Activated naive CD8-positive, alpha-beta T cell treated with anti-CD3 and anti-CD28 coated beads, Interleukin-2, amount 50 U/mL, for 24 hours (primary cell): Measurements from ENCODE around the gene BARX1.
"Not testable (repeated sequence)": the region's sequence is repeated elsewhere in the genome, so short reads cannot be mapped to it uniquely, and the experiment has no call there.

Source experiments
- ATAC-seq: fragments of 150-1000 bp; cut with Tn5 transposase; one replicate; pipeline ENCODE4 v1.10.0; 2021
- DNase-seq: peaks from one replicate; pipeline ENCODE4 v3.0.0; 2021
- H3K27ac Mint-ChIP-seq: one replicate; pipeline ENCODE4 v1.8.0; 2021; ENCODE audit warnings: mild to moderate bottlenecking, mixed read lengths
- H3K27me3 Mint-ChIP-seq: one replicate; pipeline ENCODE4 v1.8.0; 2021; ENCODE audit warnings: mixed read lengths
- H3K36me3 Mint-ChIP-seq: one replicate; pipeline ENCODE4 v1.8.0; 2021; ENCODE audit warnings: low read depth, mixed read lengths
- H3K4me1 Mint-ChIP-seq: one replicate; pipeline ENCODE4 v1.8.0; 2021; ENCODE audit warnings: mixed read lengths
- H3K4me3 Mint-ChIP-seq: one replicate; pipeline ENCODE4 v1.8.0; 2021; ENCODE audit warnings: mild to moderate bottlenecking, moderate library complexity, mixed read lengths
- H3K9me3 Mint-ChIP-seq: one replicate; pipeline ENCODE4 v1.8.0; 2021; ENCODE audit warnings: mixed read lengths

BARX1 gene

DNA sequence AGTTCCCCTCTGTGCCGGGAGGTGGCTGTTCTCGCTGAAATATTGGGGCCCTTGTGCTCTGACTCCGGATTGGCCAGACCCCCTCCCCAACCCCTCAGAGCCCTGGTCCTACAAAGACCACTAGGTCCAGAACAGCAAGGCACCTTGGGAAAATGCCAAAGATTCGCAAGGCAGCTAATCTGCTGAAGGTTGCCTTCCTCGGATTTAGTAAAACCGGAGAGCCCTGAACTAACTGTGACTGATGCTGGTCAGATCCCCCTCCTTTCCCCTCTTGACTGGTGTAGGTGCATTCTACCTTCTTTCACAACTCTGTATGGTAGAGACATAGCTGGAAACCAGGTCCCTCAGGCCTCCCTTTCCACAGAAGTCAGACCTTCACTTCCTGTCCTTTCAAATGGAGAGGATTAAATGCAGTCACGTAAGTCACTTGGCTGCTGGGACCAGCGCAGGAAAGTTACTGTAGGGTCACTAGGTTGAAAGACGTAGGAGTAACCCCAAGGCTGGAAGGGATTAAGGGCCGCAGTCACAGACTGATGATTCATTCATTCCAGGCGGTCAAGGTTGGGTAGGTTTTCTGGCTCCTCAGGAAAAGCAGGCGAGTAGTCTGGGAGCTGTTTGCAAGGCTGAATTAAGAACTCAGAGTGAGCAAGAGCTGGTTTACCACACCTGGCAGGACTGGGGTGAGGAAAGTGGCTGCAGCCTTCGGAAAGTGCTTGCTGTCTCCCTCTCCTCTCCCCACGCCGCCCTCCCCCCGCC lies 5.3 kb downstream of the BARX1 start:
- H3K36me3 Mint-ChIP-seq = peaks cover 3% of the 10 kb centered on the region
- ATAC-seq (no peak), DNase-seq (no peak)
- no peak overlapping the region for H3K27ac Mint-ChIP-seq
- peaks cover 83% of the 10 kb centered on the region for H3K27me3 Mint-ChIP-seq
- H3K9me3 Mint-ChIP-seq = no peaks in the 10 kb centered on the region
- H3K4me1 Mint-ChIP-seq = peaks cover 48% of the 10 kb centered on the region
- no peak overlapping the region for H3K4me3 Mint-ChIP-seq

- DNase-seq (no peak), ATAC-seq (no peak)
- Mint-ChIP-seq H3K27ac (no peak overlapping the region), H3K4me1 (peaks cover 48% of the 10 kb centered on the region), H3K9me3 (no peaks in the 10 kb centered on the region), H3K27me3 (peaks cover 89% of the 10 kb centered on the region), H3K4me3 (no peak overlapping the region), H3K36me3 (peaks cover 3% of the 10 kb centered on the region)
These were observed 6.0 kb downstream of the BARX1 start for GRCh38 chr9:93949073-93949693.

GRCh38 chr9:93948441-93949072 lies 6.6 kb downstream of the BARX1 start:
- DNase-seq = no peak
- Mint-ChIP-seq H3K27ac (no peak overlapping the region), H3K9me3 (no peaks in the 10 kb centered on the region), H3K4me1 (peaks cover 42% of the 10 kb centered on the region), H3K4me3 (no peak overlapping the region), H3K36me3 (peaks cover 3% of the 10 kb centered on the region), H3K27me3 (peaks cover 90% of the 10 kb centered on the region)
- ATAC-seq = no peak

DNA sequence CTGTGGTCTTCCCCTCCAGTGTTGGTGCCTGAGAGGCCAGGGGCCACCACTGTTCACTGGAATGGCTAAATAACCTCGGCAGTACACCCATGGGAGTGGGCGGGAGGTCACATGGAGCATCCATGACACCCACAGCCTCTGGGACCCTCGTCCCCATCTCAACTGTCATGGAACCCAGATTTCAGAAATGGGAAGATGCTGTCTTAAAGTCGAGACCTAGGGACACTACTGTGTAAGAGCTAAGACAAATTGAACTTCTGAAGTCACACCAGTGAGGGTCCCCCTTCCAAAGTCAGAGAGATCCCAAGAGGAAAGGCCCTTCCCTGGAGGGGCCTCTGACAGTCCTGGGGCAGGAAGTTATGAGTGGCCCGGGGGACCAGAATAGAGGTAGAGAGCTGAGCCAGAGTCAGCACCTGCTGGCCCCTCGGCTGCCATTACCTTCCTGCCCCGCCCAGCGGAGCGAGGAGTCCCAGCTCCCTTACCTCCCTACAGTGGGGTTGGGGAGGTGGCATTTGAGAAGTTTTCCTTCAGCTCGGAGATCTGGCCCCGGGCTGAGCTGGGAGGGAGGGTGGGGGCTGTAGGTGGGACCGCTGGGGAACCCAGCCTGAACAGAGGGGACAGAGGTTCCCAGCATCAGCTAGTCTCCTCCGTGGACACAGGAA lies 7.6 kb downstream of the BARX1 start:
- peaks cover 92% of the 10 kb centered on the region for H3K27me3 Mint-ChIP-seq
- peaks cover 34% of the 10 kb centered on the region for H3K4me1 Mint-ChIP-seq
- no peak overlapping the region for H3K27ac Mint-ChIP-seq
- no peak for ATAC-seq
- no peak overlapping the region for H3K4me3 Mint-ChIP-seq
- no peak for DNase-seq
- H3K9me3 Mint-ChIP-seq = no peaks in the 10 kb centered on the region
- no peaks in the 10 kb centered on the region for H3K36me3 Mint-ChIP-seq

- Mint-ChIP-seq H3K9me3 (no peaks in the 10 kb centered on the region), H3K27me3 (peaks cover 92% of the 10 kb centered on the region), H3K27ac (no peak overlapping the region), H3K4me3 (peak overlapping the region; percentile 0), H3K4me1 (peaks cover 31% of the 10 kb centered on the region), H3K36me3 (no peaks in the 10 kb centered on the region)
- DNase-seq = no peak
- no peak for ATAC-seq
These were observed 8.8 kb downstream of the BARX1 start for GRCh38 chr9:93946338-93946712.

DNA sequence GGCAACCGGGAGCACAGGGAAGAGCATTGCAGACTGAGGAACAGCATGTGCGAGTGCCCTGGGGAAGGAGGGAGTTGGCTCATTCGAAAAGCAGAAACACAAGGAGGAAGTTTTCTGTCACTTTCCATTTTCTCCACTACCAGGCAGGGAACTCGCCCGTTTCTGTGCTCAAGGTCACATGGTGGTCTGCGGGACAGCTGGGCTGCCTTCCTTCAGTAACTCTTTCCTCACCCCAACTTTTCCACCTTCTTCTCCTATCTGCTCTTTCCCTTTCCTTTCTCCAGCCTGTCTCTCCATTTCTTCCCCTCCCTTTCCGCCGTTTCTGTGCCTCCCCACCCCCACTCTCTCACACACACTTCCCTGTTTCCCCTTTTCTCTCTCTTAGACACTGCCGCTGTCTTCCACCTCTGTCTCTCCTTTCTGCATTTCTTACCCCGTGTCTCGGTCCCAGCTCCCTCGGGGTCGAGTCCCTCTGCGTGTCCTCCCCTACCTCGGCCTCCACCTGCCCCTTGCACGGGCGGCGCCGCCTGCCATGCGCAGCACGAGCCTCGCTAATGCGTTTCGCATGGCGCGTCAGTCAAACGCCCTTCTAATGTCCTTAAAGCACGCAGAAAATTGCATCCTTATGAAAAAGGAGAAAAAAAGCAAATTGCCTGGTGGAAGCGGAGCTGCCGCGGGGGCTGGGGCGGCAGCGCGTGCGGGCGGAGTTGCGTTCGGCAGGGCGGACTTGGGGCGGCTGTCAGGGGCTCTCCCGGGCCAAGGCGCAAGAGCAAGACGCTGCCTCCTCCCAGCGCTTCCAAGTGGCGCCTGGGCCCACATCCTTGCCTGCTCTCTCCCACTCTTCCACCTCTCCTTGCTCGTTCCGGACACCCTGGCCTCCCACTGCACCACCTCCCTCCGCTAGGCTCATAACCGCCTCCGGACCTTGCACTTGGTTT lies 9.5 kb downstream of the BARX1 start:
- Mint-ChIP-seq H3K27me3 (peaks cover 89% of the 10 kb centered on the region), H3K36me3 (no peaks in the 10 kb centered on the region), H3K4me1 (peaks cover 27% of the 10 kb centered on the region), H3K4me3 (peak overlapping the region; percentile 49), H3K9me3 (no peaks in the 10 kb centered on the region), H3K27ac (no peak overlapping the region)
- ATAC-seq (no peak), DNase-seq (no peak)

- Mint-ChIP-seq H3K36me3 (no peaks in the 10 kb centered on the region), H3K27ac (no peak overlapping the region), H3K9me3 (no peaks in the 10 kb centered on the region), H3K27me3 (peaks cover 85% of the 10 kb centered on the region), H3K4me1 (peaks cover 19% of the 10 kb centered on the region), H3K4me3 (no peak overlapping the region)
- ATAC-seq = no peak
- no peak for DNase-seq
These were observed 11.1 kb downstream of the BARX1 start for GRCh38 chr9:93944011-93944410.

- Mint-ChIP-seq H3K9me3 (no peaks in the 10 kb centered on the region), H3K4me1 (peaks cover 19% of the 10 kb centered on the region), H3K27ac (no peak overlapping the region), H3K4me3 (no peak overlapping the region), H3K36me3 (no peaks in the 10 kb centered on the region), H3K27me3 (peaks cover 77% of the 10 kb centered on the region)
- no peak for DNase-seq
- ATAC-seq = no peak
These were observed 13.0 kb downstream of the BARX1 start for GRCh38 chr9:93942161-93942560.

- no peak for DNase-seq
- no peak overlapping the region for H3K4me3 Mint-ChIP-seq
- H3K4me1 Mint-ChIP-seq = peaks cover 19% of the 10 kb centered on the region
- H3K27me3 Mint-ChIP-seq = peaks cover 70% of the 10 kb centered on the region
- H3K27ac Mint-ChIP-seq = no peak overlapping the region
- no peaks in the 10 kb centered on the region for H3K36me3 Mint-ChIP-seq
- peak; percentile 45 for ATAC-seq
- no peaks in the 10 kb centered on the region for H3K9me3 Mint-ChIP-seq
These were observed 13.7 kb downstream of the BARX1 start for GRCh38 chr9:93941493-93941892.

DNA sequence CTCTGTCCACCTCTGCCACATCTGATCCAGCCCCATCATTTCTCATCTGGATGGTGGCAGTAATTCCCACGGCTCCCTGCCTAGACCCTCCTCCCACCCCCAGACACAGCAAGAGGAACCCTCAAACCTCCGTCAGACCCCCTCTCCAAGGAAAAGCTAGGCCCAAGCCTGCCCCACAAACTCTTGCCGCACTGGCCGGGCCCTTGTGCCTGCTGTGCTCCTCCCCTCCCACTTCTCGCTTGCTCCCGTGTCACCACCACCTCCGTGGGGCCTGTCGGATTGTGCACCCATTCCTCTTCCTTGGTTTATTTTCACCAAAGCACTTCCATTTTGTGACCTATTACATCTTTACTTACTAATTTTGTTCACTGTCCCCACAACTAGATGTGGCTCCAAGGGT lies 14.2 kb downstream of the BARX1 start:
- ATAC-seq (no peak), DNase-seq (no peak)
- H3K36me3 Mint-ChIP-seq = no peaks in the 10 kb centered on the region
- H3K4me3 Mint-ChIP-seq = no peak overlapping the region
- peaks cover 65% of the 10 kb centered on the region for H3K27me3 Mint-ChIP-seq
- H3K27ac Mint-ChIP-seq = no peak overlapping the region
- H3K9me3 Mint-ChIP-seq = no peaks in the 10 kb centered on the region
- peaks cover 14% of the 10 kb centered on the region for H3K4me1 Mint-ChIP-seq

DNA sequence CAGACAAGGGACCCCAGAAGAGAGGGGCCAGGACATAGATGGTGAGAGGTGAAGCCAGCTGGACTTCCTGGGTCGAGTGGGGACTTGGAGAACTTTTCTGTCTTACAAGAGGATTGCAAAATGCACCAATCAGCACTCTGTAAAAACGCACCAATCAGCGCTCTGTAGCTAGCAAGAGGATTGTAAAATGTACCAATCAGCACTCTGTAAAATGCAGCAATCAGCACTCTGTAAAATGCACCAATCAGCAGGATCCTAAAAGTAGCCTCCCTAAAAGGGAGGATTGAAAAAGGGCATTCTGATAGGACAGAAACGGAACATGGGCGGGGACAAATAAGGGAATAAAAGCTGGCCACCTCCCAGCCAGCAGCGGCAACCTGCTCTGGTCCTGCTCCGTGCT lies 15.6 kb downstream of the BARX1 start:
- peaks cover 56% of the 10 kb centered on the region for H3K27me3 Mint-ChIP-seq
- not testable (repeated sequence) for H3K36me3 Mint-ChIP-seq, H3K4me3 Mint-ChIP-seq, H3K9me3 Mint-ChIP-seq, ATAC-seq, H3K4me1 Mint-ChIP-seq, H3K27ac Mint-ChIP-seq, DNase-seq

- H3K4me3 Mint-ChIP-seq = no peak overlapping the region
These were observed 18.0 kb downstream of the BARX1 start for GRCh38 chr9:93937193-93937592.

DNA sequence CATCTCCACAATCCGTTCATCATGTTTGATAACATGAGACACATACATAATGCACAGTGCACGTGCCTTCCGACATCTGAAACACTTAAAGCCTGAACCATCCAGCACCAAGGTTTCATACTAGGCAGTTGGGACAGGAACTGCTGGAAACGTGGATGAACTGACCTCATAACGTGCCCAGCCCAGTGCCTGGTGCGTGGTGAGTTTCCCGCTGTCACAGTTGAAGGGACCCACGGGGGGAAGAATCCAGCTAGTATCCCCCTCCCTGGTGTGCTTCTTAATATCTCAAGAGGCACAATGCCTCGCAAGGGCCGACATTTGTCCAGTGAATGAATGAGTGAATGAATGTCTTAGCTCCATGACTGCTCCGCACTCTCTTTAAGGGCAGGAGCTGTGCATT lies 23.2 kb downstream of the BARX1 start:
- H3K36me3 Mint-ChIP-seq = no peaks in the 10 kb centered on the region
- H3K9me3 Mint-ChIP-seq = no peaks in the 10 kb centered on the region
- peaks cover 18% of the 10 kb centered on the region for H3K27me3 Mint-ChIP-seq
- DNase-seq (no peak), ATAC-seq (no peak)
- H3K4me1 Mint-ChIP-seq = no peaks in the 10 kb centered on the region
- no peak overlapping the region for H3K4me3 Mint-ChIP-seq
- H3K27ac Mint-ChIP-seq = no peak overlapping the region

More at GRCh38 chr9:93937193-93937592, 18.0 kb downstream of the BARX1 start:
- no peak for DNase-seq
- Mint-ChIP-seq H3K36me3 (no peaks in the 10 kb centered on the region), H3K4me1 (peaks cover 6% of the 10 kb centered on the region), H3K9me3 (no peaks in the 10 kb centered on the region), H3K27ac (no peak overlapping the region), H3K27me3 (peaks cover 32% of the 10 kb centered on the region)
- no peak for ATAC-seq

GRCh38 chr9:93930070-93930469 lies 25.1 kb downstream of the BARX1 start:
- no peak overlapping the region for H3K4me3 Mint-ChIP-seq
- H3K4me1 Mint-ChIP-seq = no peaks in the 10 kb centered on the region
- DNase-seq (no peak), ATAC-seq (no peak)
- H3K9me3 Mint-ChIP-seq = no peaks in the 10 kb centered on the region
- no peaks in the 10 kb centered on the region for H3K36me3 Mint-ChIP-seq
- H3K27ac Mint-ChIP-seq = no peak overlapping the region
- peaks cover 18% of the 10 kb centered on the region for H3K27me3 Mint-ChIP-seq
